GM06990 (cell line): ENCODE data around the gene PTCHD1.

Experiments
- DNase-seq: peaks from one replicate; pipeline ENCODE4 v3.0.0-alpha.2; 2011; ENCODE audit not compliant: insufficient read length; ENCODE audit errors: extremely low read depth
- H3K27me3 ChIP-seq: replicated peaks from 2 replicates; pipeline ENCODE4 v1.6.0; 2011; ENCODE audit warnings: low read length; ENCODE audit not compliant: control insufficient read depth, insufficient read depth
- H3K36me3 ChIP-seq: 2 replicates; pipeline ENCODE4 v1.5.1; 2011; ENCODE audit warnings: low read length; ENCODE audit not compliant: control insufficient read depth, insufficient read depth
- H3K4me3 ChIP-seq: replicated peaks from 2 replicates; pipeline ENCODE4 v1.5.1; 2011; ENCODE audit warnings: low read depth, mild to moderate bottlenecking, control low read depth, low read length
- TF ChIP-seq, protein P1 (sequence below): IDR thresholded peaks from 2 replicates; pipeline ENCODE4 v1.5.1; 2011; ENCODE audit warnings: low read length, control low read depth, mild to moderate bottlenecking, inconsistent platforms; ENCODE audit not compliant: insufficient read depth, poor library complexity, severe bottlenecking

PTCHD1 gene

DNA sequence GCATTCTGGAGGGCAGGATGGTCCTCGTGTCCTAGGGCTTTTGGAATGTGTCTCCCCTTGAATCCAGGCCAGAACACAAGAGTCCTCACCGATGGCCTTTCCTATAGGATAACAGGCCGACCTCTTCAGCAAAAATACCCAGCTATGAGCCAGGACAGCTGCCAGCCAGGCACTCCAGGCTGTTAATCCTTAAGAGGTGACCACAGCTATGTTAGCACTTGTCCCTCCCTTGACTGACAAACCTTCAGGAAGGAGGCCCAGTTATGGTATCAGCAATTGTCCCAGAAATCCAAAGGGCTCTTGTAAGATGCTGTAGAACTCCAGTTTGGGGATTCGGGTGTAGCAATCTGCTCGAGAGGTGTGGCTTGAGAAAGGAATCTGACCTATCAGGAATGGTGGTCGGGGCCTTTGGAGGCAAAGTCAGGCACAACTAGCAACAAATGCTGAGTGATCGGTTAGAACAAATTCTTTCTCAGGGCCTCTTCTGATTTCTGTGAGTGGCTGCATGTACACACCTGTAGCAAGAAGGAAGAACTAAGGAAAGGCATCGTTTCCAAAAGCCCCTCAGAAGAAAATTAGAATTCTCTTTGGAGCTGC, 54.6 kb downstream of the PTCHD1 start:
- no peak for DNase-seq
- no peak overlapping the region for H3K4me3 ChIP-seq
- H3K27me3 ChIP-seq, result no peaks in the 10 kb centered on the region; the same call in 1 of the 2 replicates
- no peaks in the 10 kb centered on the region for H3K36me3 ChIP-seq
- TF ChIP-seq, protein P1, sequence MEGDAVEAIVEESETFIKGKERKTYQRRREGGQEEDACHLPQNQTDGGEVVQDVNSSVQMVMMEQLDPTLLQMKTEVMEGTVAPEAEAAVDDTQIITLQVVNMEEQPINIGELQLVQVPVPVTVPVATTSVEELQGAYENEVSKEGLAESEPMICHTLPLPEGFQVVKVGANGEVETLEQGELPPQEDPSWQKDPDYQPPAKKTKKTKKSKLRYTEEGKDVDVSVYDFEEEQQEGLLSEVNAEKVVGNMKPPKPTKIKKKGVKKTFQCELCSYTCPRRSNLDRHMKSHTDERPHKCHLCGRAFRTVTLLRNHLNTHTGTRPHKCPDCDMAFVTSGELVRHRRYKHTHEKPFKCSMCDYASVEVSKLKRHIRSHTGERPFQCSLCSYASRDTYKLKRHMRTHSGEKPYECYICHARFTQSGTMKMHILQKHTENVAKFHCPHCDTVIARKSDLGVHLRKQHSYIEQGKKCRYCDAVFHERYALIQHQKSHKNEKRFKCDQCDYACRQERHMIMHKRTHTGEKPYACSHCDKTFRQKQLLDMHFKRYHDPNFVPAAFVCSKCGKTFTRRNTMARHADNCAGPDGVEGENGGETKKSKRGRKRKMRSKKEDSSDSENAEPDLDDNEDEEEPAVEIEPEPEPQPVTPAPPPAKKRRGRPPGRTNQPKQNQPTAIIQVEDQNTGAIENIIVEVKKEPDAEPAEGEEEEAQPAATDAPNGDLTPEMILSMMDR, result no peak

DNA sequence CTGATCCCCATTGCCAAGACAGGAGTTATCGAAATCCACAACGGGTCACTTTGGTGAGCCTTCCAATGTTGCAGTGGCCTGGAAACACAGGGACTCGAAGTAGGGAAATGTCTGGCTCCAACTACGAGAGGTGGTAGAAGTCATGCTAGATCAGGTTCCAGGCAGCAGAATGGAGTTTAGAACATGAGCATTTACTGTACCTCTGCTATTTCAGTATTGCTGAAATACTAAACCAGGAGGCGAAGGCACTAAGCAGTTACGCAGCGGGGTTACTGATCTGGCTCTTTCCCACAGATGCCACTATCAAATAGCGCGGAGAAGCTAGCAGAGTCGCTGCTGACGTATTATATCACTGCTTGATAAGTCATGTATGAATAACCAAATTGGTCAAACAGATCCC, 56.3 kb downstream of the PTCHD1 start:
- Histone ChIP-seq H3K36me3 (no peaks in the 10 kb centered on the region), H3K27me3 (no peaks in the 10 kb centered on the region; the same call in 1 of the 2 replicates), H3K4me3 (no peak overlapping the region)
- TF ChIP-seq, protein P1, result no peak
- no peak for DNase-seq

DNA sequence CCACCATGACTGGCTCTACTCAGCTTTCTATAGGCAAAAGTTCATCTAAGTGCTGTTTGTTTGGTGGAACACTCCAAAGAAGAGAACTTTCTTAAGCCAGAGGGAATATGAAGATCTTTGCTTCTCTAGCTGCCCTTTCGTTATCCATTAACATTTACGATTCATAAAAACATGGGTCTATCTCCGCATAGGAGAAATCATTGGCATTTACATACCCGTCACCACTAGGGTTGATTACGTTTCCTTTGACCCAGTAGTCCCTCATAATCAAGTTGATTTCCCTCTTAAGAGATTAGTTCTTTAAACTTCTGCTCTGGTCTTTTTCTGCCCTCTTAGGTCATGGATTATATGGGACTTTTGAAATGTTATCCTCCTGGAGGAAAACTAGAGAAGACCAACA, 57.5 kb downstream of the PTCHD1 start:
- H3K36me3 ChIP-seq, result no peaks in the 10 kb centered on the region
- no peak for DNase-seq
- no peaks in the 10 kb centered on the region; the same call in 1 of the 2 replicates for H3K27me3 ChIP-seq
- no peak overlapping the region for H3K4me3 ChIP-seq
- TF ChIP-seq, protein P1, result no peak

DNA sequence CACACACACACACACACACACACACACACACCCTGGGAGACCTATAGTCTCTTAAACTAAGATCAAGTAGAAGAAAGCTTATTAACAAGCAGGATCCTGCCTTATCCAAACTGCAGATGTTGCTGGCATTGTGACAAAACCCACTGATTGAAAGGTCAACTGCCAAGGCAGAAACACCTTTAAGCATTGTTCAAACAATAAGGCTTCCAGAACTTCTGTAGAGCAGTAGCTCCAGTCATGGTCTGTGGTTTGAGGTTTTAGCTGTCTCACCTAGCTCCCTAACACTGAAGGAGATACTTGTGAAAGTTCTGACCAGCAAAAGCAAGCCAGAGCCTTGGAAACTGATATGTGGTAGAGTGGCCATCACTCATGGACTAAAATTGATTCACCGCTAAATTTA, 59.8 kb downstream of the PTCHD1 start:
- TF ChIP-seq, protein P1, result no peak
- Histone ChIP-seq H3K36me3 (no peaks in the 10 kb centered on the region), H3K27me3 (no peaks in the 10 kb centered on the region; the same call in 1 of the 2 replicates), H3K4me3 (no peak overlapping the region)
- no peak for DNase-seq

DNA sequence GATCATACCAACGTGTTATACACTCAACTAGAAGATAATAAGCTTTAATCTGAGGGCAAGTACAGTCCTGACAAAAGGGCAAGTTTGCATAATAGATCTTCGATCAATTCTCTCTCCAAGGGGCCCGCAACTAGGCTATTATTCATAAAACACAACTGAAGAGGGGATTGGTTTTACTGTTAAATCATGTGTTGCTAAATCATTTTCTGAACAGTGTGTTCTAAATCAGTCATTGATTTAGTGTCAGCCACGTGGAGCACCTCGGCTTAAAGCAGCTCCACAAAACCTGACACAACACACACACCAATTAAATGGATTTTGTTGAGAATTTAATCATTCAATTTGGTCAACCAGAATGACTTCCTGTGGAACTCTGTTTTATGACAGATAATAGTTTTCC, 61.6 kb downstream of the PTCHD1 start:
- no peak for DNase-seq
- TF ChIP-seq, protein P1, result no peak

DNA sequence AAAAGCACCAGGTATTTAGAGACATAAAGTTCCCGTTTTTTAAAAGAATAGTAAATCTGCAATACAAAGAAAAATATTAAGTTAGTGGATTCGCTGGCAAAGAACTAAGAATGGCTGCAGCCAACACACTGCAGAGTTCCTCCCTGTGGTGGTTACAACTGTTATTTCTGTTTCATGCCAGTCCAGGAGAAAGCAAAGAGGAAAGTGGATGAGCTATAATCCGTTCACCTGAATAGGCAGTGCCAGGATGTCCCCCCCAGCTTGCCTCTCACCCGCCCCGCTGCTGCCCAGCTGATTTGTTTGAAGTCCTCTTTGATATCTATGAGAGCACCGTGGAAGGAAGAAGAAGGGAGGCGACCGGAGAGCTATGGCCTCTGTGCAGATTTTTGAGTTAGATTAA, 63.9 kb downstream of the PTCHD1 start:
- H3K4me3 ChIP-seq, result no peak overlapping the region
- TF ChIP-seq, protein P1, result no peak

More for the DNA sequence above, 61.6 kb downstream of the PTCHD1 start:
- Histone ChIP-seq H3K4me3 (no peak overlapping the region), H3K27me3 (no peaks in the 10 kb centered on the region; the same call in 1 of the 2 replicates), H3K36me3 (no peaks in the 10 kb centered on the region)

More for the DNA sequence above, 63.9 kb downstream of the PTCHD1 start:
- no peak for DNase-seq
- Histone ChIP-seq H3K36me3 (no peaks in the 10 kb centered on the region), H3K27me3 (no peaks in the 10 kb centered on the region; the same call in 1 of the 2 replicates)
